ENCODE measurements around the gene NR1H3. TPM values are rescaled to one million over a fixed set of nuclear protein-coding genes. Genes with fewer than 3 reads are reported as not detected.
A peak's percentile ranks its signal among the peaks of the same experiment; 100 is the strongest.
"Not testable (repeated sequence)": the region's sequence is repeated elsewhere in the genome, so short reads cannot be mapped to it uniquely, and the experiment has no call there.

The NR1H3 gene
- total RNA-seq: 7.6 and 15.4 TPM in 2 replicates

GRCh38 chr11:47257517-47258316, at the start of gene NR1H3:
TSS of gene NR1H3 (plus strand) at chr11:47257996. CDS start at chr11:47259217, 1,221 bp downstream.
- peaks cover 11% of the 10 kb centered on the region for H3K4me1 Mint-ChIP-seq
- no peaks in the 10 kb centered on the region for H3K9me3 Mint-ChIP-seq
- H3K27me3 Mint-ChIP-seq: no peaks in the 10 kb centered on the region
- intact Hi-C loops (cut with micrococcal nuclease): no loop called here
- DNase-seq: no peak
- no peak within 1 kb of the TSS for H3K27ac Mint-ChIP-seq
- H3K36me3 Mint-ChIP-seq (ENCODE audit: low read depth): peaks cover 2% of the 10 kb centered on the region
- no peak within 1 kb of the TSS for H3K4me3 Mint-ChIP-seq

- H3K36me3 Mint-ChIP-seq (ENCODE audit: low read depth); H3K9me3 Mint-ChIP-seq; H3K4me1 Mint-ChIP-seq; H3K27ac Mint-ChIP-seq; H3K27me3 Mint-ChIP-seq; H3K4me3 Mint-ChIP-seq; DNase-seq; intact Hi-C loops (cut with micrococcal nuclease): not testable (repeated sequence)
These were observed 49.7 kb upstream of the NR1H3 start for GRCh38 chr11:47208008-47208552.

GRCh38 chr11:47208628-47209027, 49.2 kb upstream of the NR1H3 start:
- no peak for DNase-seq
- H3K4me3 Mint-ChIP-seq: no peak overlapping the region
- H3K9me3 Mint-ChIP-seq: no peaks in the 10 kb centered on the region
- peaks cover 10% of the 10 kb centered on the region for H3K27me3 Mint-ChIP-seq
- H3K36me3 Mint-ChIP-seq (ENCODE audit: low read depth): no peaks in the 10 kb centered on the region
- peaks cover 6% of the 10 kb centered on the region for H3K4me1 Mint-ChIP-seq
- H3K27ac Mint-ChIP-seq: no peak overlapping the region
- intact Hi-C loops (cut with micrococcal nuclease): no loop called here

- Mint-ChIP-seq H3K4me3 (no peak overlapping the region), H3K27ac (peak overlapping the region; percentile 8), H3K36me3 (ENCODE audit: low read depth) (peaks cover 23% of the 10 kb centered on the region), H3K4me1 (peaks cover 30% of the 10 kb centered on the region), H3K9me3 (no peaks in the 10 kb centered on the region), H3K27me3 (no peaks in the 10 kb centered on the region)
- DNase-seq: no peak
- intact Hi-C loops (cut with micrococcal nuclease): loop anchor here (10.0 kb wide), 1 partner anchor 1088 kb away; the partner anchor contains the start of gene PHF21A
These were observed 44.9 kb upstream of the NR1H3 start for GRCh38 chr11:47212938-47213337.

- Mint-ChIP-seq H3K36me3 (ENCODE audit: low read depth) (peaks cover 31% of the 10 kb centered on the region), H3K4me3 (peak overlapping the region; percentile 99), H3K27me3 (no peaks in the 10 kb centered on the region), H3K4me1 (peaks cover 37% of the 10 kb centered on the region), H3K27ac (peak overlapping the region; percentile 100), H3K9me3 (no peaks in the 10 kb centered on the region)
- peak; percentile 93 for DNase-seq
- intact Hi-C loops (cut with micrococcal nuclease): loop anchor here (1.0 to 10.0 kb wide), 3 partner anchors 28 to 1089 kb away; partner anchors contain the start of genes PACSIN3 and PHF21A
These were observed 43.7 kb upstream of the NR1H3 start for GRCh38 chr11:47213950-47214565.

- intact Hi-C loops (cut with micrococcal nuclease): loop anchor here (10.0 kb wide), 1 partner anchor 1091 kb away; the partner anchor contains the start of gene PHF21A
- peak overlapping the region; percentile 100 for H3K27ac Mint-ChIP-seq
- no peaks in the 10 kb centered on the region for H3K27me3 Mint-ChIP-seq
- no peak for DNase-seq
- H3K36me3 Mint-ChIP-seq (ENCODE audit: low read depth): peaks cover 41% of the 10 kb centered on the region
- H3K9me3 Mint-ChIP-seq: no peaks in the 10 kb centered on the region
- peak overlapping the region; percentile 99 for H3K4me3 Mint-ChIP-seq
- H3K4me1 Mint-ChIP-seq: peaks cover 43% of the 10 kb centered on the region
These were observed 42.4 kb upstream of the NR1H3 start for GRCh38 chr11:47215366-47215910.

GRCh38 chr11:47216121-47216798, 41.5 kb upstream of the NR1H3 start:
- peak overlapping the region; percentile 99 for H3K4me3 Mint-ChIP-seq
- H3K36me3 Mint-ChIP-seq (ENCODE audit: low read depth): peaks cover 45% of the 10 kb centered on the region
- intact Hi-C loops (cut with micrococcal nuclease): loop anchor here (1.0 to 10.0 kb wide), 4 partner anchors 9 to 1091 kb away; partner anchors contain the start of genes ACP2 and PHF21A
- peak; percentile 86 for DNase-seq
- no peaks in the 10 kb centered on the region for H3K9me3 Mint-ChIP-seq
- peak overlapping the region; percentile 100 for H3K27ac Mint-ChIP-seq
- H3K4me1 Mint-ChIP-seq: peaks cover 47% of the 10 kb centered on the region
- H3K27me3 Mint-ChIP-seq: no peaks in the 10 kb centered on the region

- intact Hi-C loops (cut with micrococcal nuclease): no loop called here
- Mint-ChIP-seq H3K36me3 (ENCODE audit: low read depth) (peaks cover 64% of the 10 kb centered on the region), H3K9me3 (no peaks in the 10 kb centered on the region), H3K4me3 (peak overlapping the region; percentile 47), H3K27me3 (no peaks in the 10 kb centered on the region), H3K27ac (peak overlapping the region; percentile 82), H3K4me1 (peaks cover 53% of the 10 kb centered on the region)
- no peak for DNase-seq
These were observed 37.4 kb upstream of the NR1H3 start for GRCh38 chr11:47220401-47220821.

- intact Hi-C loops (cut with micrococcal nuclease): no loop called here
- peaks cover 63% of the 10 kb centered on the region for H3K36me3 Mint-ChIP-seq (ENCODE audit: low read depth)
- H3K4me1 Mint-ChIP-seq: peaks cover 42% of the 10 kb centered on the region
- no peak overlapping the region for H3K4me3 Mint-ChIP-seq
- DNase-seq: no peak
- no peak overlapping the region for H3K27ac Mint-ChIP-seq
- H3K9me3 Mint-ChIP-seq: no peaks in the 10 kb centered on the region
- H3K27me3 Mint-ChIP-seq: no peaks in the 10 kb centered on the region
These were observed 35.1 kb upstream of the NR1H3 start for GRCh38 chr11:47222696-47223095.

- peak overlapping the region; percentile 86 for H3K27ac Mint-ChIP-seq
- intact Hi-C loops (cut with micrococcal nuclease): loop anchor here (1.0 kb wide), 1 partner anchor 9 kb away; no protein-coding TSS in a partner anchor
- H3K36me3 Mint-ChIP-seq (ENCODE audit: low read depth): peaks cover 60% of the 10 kb centered on the region
- H3K9me3 Mint-ChIP-seq: no peaks in the 10 kb centered on the region
- H3K27me3 Mint-ChIP-seq: no peaks in the 10 kb centered on the region
- H3K4me3 Mint-ChIP-seq: peak overlapping the region; percentile 64
- DNase-seq: peak; percentile 77
- H3K4me1 Mint-ChIP-seq: peaks cover 27% of the 10 kb centered on the region
These were observed 32.0 kb upstream of the NR1H3 start for GRCh38 chr11:47225552-47226400.

GRCh38 chr11:47229161-47229560, 28.6 kb upstream of the NR1H3 start:
- Mint-ChIP-seq H3K36me3 (ENCODE audit: low read depth) (peaks cover 51% of the 10 kb centered on the region), H3K27me3 (no peaks in the 10 kb centered on the region), H3K27ac (peak overlapping the region; percentile 34), H3K4me1 (peaks cover 23% of the 10 kb centered on the region), H3K4me3 (no peak overlapping the region), H3K9me3 (no peaks in the 10 kb centered on the region)
- intact Hi-C loops (cut with micrococcal nuclease): no loop called here
- DNase-seq: no peak

GRCh38 chr11:47233051-47233450, 24.7 kb upstream of the NR1H3 start:
- no peaks in the 10 kb centered on the region for H3K9me3 Mint-ChIP-seq
- H3K4me3 Mint-ChIP-seq: no peak overlapping the region
- intact Hi-C loops (cut with micrococcal nuclease): no loop called here
- H3K36me3 Mint-ChIP-seq (ENCODE audit: low read depth): peaks cover 51% of the 10 kb centered on the region
- DNase-seq: no peak
- peaks cover 26% of the 10 kb centered on the region for H3K4me1 Mint-ChIP-seq
- H3K27me3 Mint-ChIP-seq: no peaks in the 10 kb centered on the region
- H3K27ac Mint-ChIP-seq: no peak overlapping the region
